ENCODE results near the gene IL25.
"Not testable (repeated sequence)": the region's sequence is repeated elsewhere in the genome, so short reads cannot be mapped to it uniquely, and the experiment has no call there.

IL25 gene

DNA sequence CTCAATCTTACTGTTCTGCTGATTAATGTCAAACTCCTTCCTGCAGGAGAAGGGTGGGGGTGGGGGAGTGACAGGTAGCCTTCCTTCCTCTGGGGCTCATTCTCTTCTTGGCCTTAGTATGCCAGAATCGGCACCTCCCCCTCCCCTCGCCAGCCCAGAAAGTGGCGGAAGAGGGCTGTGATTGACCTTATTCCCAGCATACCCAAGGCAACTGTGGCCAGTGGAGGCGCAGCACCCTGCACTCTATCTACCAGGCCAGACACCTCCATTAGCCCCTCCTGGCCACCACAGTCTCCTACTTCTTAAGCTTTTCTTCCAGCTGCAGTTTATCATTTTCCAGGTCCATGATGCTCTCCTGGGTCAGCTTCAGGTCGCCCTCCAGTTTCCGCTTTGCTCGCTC lies 20.0 kb downstream of the IL25 start:
- no peak for DNase-seq

DNA sequence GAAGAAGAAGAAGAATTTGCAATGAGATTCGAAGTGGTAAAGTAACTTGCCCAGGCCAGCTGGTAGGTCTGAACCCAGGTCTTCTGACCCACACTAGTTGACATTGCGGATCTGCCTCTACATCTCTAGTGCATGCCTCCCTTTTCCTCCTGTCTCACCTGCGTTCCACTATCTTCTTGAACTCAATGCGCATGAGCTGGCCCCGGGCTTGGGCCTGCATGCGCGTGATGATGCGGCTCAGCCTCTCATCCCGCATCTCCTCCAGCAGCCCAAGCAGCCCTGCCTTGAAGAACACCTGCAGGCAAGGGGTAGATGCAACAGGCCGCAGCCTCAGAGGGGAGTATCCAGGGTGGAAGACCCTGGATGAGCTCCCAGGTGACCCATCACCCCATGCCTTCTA lies 23.5 kb downstream of the IL25 start:
- DNase-seq: no peak

GRCh38 chr14:23396781-23397407 lies 24.3 kb downstream of the IL25 start:
- no peak for DNase-seq

DNA sequence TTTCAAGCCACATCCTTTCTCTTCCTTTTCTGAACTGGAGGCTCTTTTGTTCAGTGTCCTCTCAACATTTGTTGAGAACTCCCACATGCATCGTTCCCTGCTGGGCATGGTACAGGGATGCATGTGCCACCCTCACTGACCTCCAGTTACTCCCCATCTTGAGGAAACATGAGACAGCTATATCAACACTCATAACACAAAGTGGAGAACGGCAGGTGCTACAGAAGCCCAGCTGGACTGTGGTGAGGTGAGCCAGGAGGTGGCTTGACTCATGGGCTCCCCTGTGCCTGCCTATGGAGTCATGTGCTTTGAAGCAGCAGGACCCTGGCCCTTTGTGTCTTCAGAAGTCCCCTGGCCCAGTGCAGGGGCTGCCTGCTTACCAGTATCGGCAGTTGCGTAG lies 25.7 kb downstream of the IL25 start:
- no peak for DNase-seq

DNA sequence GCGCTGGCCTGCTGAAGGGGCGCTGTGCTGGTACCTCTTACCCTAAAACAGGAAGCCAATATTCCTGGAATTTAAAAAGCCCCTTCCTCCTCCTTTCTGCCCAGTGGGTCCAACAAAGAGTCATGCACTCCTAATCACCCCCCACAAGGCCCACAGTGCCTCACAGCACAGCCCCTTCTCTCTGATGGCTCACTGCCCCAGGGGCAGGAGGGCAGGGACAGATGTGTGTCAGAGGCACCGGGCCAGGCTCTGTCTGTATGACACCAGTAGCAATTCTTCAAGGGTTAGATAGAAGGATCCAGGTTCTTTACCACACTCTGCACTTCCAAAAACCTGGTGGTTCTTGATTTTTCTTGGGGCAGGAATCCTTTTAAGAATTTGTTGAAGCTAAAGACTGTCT lies 26.5 kb downstream of the IL25 start:
- DNase-seq: no peak

- no peak for DNase-seq
Observed at GRCh38 chr14:23399591-23399990, 27.0 kb downstream of the IL25 start.

DNA sequence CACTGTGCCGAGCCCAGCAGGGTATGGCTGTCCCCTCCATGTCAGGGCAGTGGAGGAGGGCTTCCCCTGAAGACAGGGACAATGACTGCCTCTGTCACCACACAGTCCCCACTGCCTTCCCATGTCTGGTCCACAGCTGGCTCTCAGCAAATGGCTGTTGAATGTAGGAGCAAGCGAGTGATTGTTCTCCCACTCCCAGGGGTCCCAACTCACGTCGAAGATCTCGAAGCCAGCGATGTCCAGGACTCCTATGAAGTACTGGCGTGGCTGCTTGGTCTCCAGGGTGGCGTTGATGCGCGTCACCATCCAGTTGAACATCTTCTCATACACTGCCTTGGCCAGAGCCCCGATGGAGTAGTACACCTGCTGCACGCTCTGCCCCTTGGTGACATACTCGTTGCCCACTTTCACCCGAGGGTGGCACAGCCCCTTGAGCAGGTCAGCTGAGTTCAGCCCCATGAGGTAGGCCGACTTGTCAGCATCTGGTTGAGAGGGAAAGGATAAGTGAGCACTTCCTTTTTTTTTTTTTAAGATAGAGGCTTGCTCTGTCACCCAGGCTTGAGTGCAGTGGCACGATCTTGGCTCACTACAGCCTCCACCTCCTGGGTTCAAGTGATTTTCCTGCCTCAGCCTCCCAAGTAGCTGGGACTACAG lies 28.0 kb downstream of the IL25 start:
- DNase-seq: not testable (repeated sequence)

- DNase-seq: no peak
Observed at GRCh38 chr14:23401291-23401690, 28.7 kb downstream of the IL25 start.

DNA sequence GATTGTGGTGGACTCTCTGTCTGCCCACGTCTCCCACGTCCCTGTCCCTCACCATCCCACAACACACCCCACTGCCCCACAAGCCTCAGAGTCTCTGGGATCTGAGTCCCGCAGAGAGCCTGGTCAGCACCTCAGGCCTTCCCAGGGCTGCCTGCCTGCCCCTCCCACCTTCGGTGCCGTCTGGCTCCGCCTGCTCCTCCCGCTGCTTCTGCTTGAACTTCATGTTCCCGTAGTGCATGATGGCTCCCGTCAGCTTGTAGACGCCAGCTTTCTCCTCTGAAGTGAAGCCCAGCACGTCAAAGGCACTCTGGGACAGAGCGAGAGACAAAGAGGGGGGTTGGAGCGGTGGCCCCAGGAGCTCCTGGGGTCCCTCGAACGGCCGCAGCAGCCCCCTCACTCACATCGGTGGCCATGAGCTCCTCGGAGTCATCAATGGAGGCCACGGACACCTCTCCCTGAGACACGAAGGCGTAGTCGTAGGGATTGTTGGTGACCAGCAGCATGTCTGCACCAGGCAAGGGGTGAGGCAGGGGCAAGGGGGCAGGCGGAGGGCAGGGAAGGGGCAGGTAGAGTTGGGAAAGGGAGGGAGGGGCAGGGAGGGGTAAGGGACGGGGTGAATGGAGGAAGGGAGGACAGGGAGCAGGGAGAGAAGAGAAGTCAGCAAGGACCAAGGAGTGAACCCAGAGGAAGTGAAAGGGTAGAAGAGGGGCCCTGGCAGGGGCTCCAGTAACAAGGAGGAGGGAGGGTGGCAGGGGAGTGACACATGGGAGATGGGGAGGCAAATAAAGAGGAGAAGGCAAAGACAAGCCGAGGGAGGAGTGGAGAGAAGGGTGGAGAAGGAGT lies 29.9 kb downstream of the IL25 start:
- DNase-seq: no peak

DNA sequence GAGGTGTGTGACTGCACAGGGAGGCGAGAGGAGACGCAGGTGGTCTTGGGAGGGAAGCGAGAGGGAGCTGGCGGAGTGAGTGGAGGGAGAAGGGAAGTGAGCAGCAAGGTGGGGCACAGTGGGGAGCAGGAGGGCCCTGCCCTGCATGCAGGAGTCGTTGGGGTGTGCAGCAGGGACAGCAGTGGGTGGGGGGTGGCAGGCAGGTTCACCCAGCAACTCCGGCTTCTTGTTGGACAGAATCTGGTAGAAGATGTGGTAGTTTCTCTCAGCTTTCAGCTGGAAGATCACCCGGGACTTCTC lies 30.5 kb downstream of the IL25 start:
- no peak for DNase-seq

DNA sequence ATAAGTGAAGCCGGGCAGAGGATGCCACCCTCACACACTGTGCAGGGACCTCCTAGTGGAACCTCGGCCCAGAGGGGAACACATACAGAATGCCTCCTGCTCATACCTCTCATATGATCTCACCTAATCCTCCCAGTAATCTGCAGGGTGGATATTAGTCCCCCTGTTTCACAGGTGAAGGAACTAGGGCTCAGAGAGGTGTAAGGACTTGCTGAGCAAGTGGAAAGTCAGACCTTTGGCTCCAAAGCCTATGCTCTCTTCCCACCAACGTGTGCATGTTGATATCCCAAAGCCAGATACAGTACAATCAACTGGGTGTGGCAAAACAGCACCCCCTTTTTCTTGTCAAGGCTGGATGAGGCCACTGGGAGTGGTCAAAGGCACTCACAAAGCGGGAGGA lies 31.3 kb downstream of the IL25 start:
- DNase-seq: no peak

GRCh38 chr14:23404331-23404900 lies 31.8 kb downstream of the IL25 start:
- DNase-seq: no peak

- no peak for DNase-seq
Observed at GRCh38 chr14:23405096-23405495, 32.5 kb downstream of the IL25 start.

DNA sequence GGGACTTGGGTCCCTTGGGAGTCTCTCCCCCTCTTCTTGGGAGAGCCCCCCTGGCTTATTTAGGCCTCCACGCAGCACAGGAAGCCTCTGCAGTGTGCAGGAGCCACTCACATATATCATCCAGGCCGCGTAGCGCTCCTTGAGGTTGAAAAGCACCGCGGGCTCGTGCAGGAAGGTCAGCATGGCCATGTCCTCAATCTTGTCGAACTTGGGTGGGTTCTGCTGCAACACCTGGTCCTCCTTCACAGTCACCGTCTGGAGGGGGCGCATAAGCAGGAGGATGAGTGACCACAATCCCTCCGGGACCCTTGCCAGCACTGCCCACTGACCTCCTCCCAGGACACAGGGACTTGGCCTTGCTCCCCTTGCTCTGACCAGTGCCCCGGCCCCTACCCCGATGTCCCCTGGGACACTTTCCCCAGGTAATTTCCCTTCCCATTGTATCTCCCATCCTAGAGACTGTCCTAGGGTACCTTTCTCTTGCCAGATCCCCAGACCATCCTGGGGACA lies 33.0 kb downstream of the IL25 start:
- DNase-seq: no peak

GRCh38 chr14:23406244-23406643 lies 33.6 kb downstream of the IL25 start:
- DNase-seq: no peak

GRCh38 chr14:23406725-23407355 lies 34.2 kb downstream of the IL25 start:
- no peak for DNase-seq

DNA sequence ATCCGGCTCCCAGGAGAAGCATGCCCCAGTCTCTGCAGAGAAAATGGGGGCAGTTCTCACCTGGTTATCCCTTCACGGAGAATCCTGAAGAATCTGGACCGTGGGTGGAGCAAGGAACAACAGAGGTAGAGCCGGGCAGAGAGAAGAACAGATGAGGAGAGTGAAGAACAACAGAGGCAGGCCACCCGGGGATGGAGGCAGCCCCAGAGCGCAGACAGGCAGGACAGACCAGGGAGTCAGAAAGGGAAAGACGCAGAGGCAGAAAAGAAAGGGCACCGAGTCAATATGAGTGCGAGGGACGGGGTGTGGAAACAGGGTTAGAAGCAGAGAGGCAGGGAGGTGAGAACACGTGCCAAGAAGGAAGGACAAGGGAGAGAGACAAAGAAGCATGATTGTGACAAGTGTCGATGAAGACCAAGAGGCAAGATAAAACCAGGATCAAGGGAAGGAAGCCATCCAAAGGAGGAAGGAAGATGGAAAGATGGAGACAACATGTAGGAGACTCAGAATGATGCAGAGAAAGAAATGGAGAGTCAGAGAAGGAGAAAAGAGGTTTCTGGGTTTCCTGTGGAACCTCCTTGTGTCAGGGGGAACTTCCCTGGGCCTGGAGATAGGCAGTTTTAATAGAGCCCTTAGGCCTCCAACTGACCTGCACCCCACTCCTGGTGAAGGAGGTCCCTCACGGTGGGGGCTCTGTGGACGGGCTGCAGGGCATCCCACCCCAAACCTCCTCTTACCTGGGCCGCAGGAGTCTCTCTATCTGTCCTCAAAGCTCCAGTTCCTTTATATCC lies 35.1 kb downstream of the IL25 start, which contains the start of gene MYH6:
MYH6 (minus strand) TSS at position 758 of the 791 bp plus-strand sequence. CDS start 1,050 bp downstream, outside the sequence.
- no peak for DNase-seq

DNA sequence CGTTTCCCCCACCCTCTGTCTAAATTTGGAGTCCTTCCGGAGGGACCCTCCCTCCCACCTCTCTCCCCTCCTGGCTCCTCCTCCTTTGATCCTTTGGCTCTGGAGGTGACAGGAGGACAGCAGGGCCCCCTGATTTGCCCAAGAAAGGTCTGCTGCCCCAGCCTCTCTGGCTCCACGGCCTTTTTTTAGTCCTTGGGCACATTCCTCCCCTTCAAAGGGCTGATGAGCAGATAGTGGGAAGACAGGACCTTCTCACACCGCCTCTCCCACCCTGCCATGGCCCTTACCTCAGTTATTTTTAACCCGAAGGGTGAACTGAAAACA lies 35.7 kb downstream of the IL25 start:
- no peak for DNase-seq

DNA sequence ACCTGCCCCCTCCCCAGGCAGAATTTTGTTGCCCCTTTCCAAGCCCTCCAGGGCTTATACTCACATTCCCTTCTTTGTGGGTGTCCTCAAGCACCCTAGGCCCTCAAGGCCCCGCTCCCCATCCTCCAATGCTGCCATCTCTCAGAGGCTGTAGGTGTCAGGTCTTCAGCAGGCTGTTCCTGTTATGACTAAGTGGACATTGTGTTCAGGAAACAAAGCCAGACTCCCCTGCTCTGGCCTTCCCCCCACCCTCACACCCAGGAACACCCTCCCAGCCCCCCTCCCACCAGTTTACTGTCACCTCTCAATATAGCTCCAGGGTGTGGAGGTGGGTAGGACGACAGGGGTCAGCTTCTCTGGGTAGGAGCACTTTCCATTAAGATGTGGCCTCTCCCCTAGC lies 36.9 kb downstream of the IL25 start:
- DNase-seq: no peak

- DNase-seq: no peak
Observed at GRCh38 chr14:23409966-23410635, 37.5 kb downstream of the IL25 start.

DNA sequence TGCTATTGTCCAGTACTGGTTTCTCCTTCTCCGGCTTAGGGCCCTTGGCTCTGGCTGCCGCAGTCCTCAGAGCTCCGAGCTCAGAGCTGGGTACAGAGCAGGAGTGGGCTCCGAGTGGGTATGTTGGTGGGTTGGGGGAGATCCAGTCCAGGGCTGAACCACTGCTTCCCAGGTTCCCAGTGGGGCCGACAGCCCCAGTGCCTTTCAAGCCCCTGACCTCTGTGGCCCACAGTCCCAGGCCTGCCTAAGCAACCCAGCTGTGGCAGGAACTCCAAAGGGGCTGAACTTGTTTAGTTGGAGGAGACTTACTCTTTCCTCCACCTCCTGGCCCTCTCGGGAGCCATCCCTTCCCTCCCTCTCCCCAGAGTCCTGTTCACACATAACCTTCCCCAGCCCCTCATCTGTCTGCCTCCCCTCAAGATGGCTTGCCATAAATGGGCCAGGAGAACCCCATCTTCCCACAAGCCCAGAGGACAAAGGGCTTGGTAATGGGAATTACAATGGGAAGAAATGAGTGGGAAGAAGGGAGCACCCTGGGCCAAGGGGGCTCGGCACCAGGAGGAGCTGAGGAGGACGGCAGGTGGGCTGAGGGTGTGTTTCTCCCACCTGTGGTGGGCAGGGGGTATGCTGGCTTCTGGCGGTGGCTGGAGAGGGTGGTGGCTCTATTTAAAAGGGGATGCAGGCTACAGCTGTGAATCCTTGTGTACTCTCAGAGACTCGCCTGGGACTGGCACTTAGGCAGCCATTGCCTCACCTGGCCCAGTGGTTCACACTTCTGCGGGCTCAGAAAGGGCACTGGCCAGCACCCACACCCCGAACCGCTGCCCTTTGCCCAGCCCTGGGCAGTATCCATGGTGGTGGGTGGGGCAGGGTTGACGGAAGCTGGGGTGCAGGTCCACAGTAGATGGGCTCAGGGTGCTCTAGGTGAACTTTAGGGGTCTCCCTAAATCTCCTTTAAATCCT lies 39.2 kb downstream of the IL25 start:
- no peak for DNase-seq

All from stimulated activated CD4-positive, alpha-beta T cell treated with anti-CD3 and anti-CD28 coated beads, Interleukin-4, amount 100 ng/mL, for 24 hours (primary cell).